ENCODE results near the gene PEAK3.

The PEAK3 gene

DNA sequence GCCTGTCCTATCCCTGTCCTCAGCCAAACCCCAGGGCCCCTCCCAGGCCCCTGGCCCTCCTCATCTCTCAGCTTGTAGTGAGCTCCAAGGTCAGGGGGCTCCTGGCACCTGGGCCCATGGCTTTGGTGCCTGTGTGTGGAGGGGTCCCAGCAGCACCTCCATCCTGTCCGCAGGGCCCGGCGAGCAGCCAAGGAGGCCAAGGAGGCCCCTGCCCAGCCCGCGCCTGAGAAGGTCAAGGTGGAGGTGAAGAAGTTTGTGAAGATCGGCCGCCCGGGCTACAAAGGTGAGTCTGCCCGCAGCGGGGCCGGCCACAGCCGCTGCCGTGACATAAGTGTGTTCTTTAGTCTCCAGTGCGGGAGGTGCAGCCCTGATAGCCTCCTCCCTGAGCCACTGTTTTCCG is 36.7 kb downstream of the PEAK3 start:
- DNase-seq (ENCODE audit: low spot score), result no peak
- TF ChIP-seq, protein P1, sequence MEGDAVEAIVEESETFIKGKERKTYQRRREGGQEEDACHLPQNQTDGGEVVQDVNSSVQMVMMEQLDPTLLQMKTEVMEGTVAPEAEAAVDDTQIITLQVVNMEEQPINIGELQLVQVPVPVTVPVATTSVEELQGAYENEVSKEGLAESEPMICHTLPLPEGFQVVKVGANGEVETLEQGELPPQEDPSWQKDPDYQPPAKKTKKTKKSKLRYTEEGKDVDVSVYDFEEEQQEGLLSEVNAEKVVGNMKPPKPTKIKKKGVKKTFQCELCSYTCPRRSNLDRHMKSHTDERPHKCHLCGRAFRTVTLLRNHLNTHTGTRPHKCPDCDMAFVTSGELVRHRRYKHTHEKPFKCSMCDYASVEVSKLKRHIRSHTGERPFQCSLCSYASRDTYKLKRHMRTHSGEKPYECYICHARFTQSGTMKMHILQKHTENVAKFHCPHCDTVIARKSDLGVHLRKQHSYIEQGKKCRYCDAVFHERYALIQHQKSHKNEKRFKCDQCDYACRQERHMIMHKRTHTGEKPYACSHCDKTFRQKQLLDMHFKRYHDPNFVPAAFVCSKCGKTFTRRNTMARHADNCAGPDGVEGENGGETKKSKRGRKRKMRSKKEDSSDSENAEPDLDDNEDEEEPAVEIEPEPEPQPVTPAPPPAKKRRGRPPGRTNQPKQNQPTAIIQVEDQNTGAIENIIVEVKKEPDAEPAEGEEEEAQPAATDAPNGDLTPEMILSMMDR (IDR thresholded peaks at IDR 0.05; ENCODE audit: extremely low read depth, missing control alignments), result no peak

DNA sequence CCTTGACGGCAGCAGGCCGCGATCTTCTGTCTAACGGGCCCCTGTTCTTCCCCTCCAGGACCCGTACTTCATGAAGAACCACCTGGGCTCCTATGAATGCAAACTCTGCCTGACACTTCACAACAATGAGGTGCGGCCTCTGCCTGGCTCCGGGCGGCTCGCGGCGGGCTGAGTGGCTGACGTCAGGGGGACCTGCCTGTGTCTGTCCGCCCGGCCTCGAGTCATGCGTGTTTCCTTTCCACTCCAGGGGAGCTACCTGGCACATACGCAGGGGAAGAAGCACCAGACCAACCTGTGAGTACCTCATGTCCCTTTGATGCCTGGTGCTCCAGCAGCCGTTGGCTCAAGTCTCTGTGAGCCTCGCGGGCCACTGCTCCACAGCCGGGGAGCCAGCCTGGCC is 37.5 kb downstream of the PEAK3 start:
- DNase-seq (ENCODE audit: low spot score), result no peak
- TF ChIP-seq, protein P1 (IDR thresholded peaks at IDR 0.05; ENCODE audit: extremely low read depth, missing control alignments), result no peak

DNA sequence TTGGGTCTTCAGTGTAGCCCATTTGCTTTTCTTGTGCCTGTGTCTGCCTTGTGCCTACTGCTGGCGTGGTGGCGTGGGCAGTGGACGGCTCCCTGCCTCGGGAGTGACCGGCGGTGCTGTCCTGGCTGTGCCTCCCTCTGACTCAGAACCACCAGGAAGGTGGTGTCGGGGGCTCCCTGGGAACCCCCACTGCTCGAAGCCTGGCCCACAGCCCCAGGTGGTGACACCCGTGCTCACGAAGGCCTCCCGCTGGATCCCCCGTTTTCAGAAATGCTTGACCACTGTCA is 37.9 kb downstream of the PEAK3 start:
- DNase-seq (ENCODE audit: low spot score), result no peak
- TF ChIP-seq, protein P1 (IDR thresholded peaks at IDR 0.05; ENCODE audit: extremely low read depth, missing control alignments), result no peak

DNA sequence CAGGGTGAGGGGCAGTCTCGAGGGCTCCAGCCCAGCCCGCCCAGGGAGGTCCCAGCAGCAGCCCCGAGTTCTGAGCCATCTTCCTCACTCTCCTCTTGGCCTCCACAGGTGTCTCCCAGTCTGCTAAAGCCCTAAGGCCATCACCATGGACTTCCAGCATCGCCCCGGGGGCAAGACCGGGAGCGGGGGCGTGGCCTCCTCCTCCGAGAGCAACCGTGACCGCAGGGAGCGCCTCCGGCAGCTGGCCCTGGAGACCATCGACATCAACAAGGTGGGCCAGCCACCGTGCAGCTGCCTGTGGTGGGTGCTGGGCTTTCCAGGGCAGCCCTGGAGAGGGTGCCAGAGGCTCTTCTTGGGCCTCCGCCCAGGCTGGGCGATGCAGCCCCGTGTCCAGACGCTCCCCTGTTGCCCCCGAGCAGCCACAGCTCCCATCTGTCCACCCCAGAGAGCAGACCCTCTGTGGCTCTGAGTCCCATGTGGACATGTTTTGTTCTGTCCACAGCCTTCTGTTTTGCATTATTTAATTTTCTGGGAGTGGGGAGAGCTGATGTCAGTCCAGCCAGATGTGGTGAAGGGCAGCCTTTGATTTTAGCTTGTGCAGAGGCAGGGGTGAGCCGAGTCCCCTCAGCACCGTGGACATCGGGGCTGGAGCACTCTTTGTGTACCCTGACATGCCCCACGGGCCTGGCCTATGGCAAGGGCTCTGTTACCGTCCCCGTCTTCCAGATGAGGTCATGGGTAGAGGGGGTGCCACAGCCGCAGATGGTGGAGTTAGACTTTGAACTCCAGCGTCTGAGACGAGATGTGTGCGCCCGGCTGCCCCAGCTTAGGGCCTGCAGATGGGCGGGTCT is 38.5 kb downstream of the PEAK3 start:
- TF ChIP-seq, protein P1 (IDR thresholded peaks at IDR 0.05; ENCODE audit: extremely low read depth, missing control alignments), result no peak
- DNase-seq (ENCODE audit: low spot score), result no peak

DNA sequence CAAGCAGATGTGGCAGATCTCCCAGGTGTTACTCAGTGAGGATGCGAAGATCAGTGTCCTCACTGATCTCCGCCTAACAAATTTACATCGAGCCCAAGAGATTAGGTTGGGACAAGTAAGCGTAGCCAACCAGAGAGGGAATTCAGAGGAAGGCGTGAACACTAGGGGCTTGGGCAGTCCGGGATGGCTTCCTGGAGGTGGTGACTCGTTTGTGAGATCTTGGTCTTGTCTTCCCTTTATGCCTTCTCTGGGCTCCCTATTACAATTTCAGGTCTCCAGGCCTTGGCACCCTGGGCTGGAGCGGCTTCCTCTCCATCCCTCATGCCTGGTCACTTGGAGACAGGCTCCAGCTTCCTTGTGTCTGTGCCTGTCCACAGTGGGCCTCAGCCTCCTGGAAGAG is 39.2 kb downstream of the PEAK3 start:
- no peak for DNase-seq (ENCODE audit: low spot score)
- TF ChIP-seq, protein P1 (IDR thresholded peaks at IDR 0.05; ENCODE audit: extremely low read depth, missing control alignments), result no peak

DNA sequence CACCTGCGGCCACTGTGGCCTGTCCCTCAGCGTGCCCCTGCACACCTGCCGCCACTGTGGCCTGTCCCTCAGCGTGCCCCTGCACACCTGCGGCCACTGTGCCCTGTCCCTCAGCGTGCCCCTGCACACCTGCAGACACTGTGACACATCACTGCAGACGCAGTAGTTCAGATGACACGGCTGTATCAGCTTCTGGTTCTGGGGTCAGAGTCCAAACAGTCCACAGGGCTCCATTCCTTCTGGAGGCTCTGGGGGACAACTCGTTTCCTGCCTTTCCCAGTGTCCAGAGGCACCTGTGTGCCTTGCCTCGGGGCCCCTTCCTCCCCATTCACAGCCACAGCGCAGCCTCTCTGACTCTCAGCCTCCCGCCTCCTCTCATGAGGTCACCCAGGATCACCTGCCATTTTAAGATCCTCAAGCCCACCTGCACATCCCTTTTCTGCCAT is 39.9 kb downstream of the PEAK3 start:
- DNase-seq (ENCODE audit: low spot score), result no peak
- TF ChIP-seq, protein P1 (IDR thresholded peaks at IDR 0.05; ENCODE audit: extremely low read depth, missing control alignments), result no peak

DNA sequence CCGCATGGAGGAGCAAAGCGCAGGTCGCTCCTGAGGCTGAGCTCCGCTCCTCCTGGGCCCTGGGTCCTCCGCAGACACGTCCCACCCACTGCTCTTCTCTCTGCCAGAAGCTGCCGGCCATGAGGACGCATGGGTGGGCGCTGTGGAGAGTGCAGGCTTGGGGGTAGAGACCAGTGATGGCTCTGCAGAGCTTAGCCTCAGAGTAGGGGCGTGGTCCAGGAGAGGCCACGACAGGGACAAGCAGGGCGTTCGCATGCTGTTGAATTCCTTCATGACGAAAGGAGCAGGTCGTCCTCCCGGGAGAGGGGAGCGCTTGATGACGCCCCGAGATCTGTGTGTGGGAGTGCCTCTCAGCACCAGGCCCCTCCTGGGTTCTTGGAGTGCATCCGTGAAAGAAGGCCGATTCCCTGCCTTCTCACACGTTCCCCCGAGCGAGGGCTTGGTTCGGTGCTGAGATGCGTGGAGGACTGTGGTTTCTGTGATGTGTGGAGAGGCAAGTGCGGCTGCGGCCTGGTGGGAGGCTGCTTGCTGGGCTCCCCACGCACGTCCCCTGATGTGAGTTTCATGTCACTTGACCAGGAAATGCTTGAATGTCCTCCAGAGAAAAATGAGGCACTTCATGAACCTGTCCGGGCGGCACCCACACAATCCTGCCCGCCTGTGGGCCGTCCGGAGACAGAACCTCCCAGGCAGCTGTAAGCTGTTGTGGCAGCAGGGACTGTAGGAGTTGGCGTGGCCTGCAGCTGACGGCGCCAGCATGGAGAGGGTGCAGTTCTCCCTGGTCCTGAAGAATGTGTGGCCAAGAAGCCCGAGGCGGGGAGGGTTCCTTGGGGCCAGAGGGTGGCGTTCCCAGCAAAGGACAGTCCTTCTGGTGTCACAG is 40.9 kb downstream of the PEAK3 start:
- TF ChIP-seq, protein P1 (IDR thresholded peaks at IDR 0.05; ENCODE audit: extremely low read depth, missing control alignments), result no peak
- DNase-seq (ENCODE audit: low spot score), result no peak
